Endothelial cell of umbilical vein (primary cell): ENCODE measurements around the gene SH3RF3. TPM values are rescaled to one million over a fixed set of nuclear protein-coding genes. Genes with fewer than 3 reads are reported as not detected.

ENCODE experiments used
- BruUV-seq: library from RNA; stranded (reverse); fragments of 400-500 nt; replicated peaks from 2 replicates; lab custom pipeline; 2021; lab: Mats Ljungman, UMichigan
- CTCF ChIA-PET: fragments of 300-600, 350-600 bp; sonication (Branson Sonifier 250); formaldehyde crosslinking; loops from one replicate; lab custom pipeline; 2021; ENCODE audit warnings: antibody characterized with exemption, inconsistent platforms; lab: Charles Lee
- POLR2A ChIA-PET: fragments of 300-600, 350-600 bp; sonication (Branson Sonifier 250); formaldehyde crosslinking; loops from one replicate; lab custom pipeline; 2021; ENCODE audit warnings: antibody characterized with exemption, inconsistent platforms; lab: Charles Lee
- DNase-seq: peaks from one replicate; pipeline ENCODE4 v3.0.0-alpha.2; 2011; ENCODE audit warnings: low read depth, low spot score
- FAIRE-seq: peaks from 2 replicates; lab custom pipeline; 2011; peaks lifted over from hg19 to GRCh38; lab: Jason Lieb, UNC
- H2AFZ ChIP-seq: 2 replicates; pipeline ENCODE4 v1.6.0; 2012; ENCODE audit warnings: low read depth, low read length, control low read depth, inconsistent platforms
- H3K27ac ChIP-seq: 2 replicates; pipeline ENCODE4 v1.5.1; 2011; ENCODE audit warnings: low read depth, mild to moderate bottlenecking, control low read depth, low read length, moderate library complexity; ENCODE audit not compliant: insufficient read depth
- H3K27me3 ChIP-seq, 2 experiments: 2 replicates each; pipeline versions ENCODE4 v1.6.0 to v1.6.1; 2011; ENCODE audit warnings: low read length in 2 of 2, mixed read lengths in 1 of 2; ENCODE audit not compliant: control insufficient read depth in 2 of 2, insufficient read depth in 2 of 2
- H3K36me3 ChIP-seq, 2 experiments: 2 replicates in 1 of 2; 3 replicates in 1 of 2; pipeline ENCODE4 v1.5.1; 2011; ENCODE audit warnings: low read length in 2 of 2, mild to moderate bottlenecking in 1 of 2, moderate library complexity in 1 of 2; ENCODE audit not compliant: control insufficient read depth in 2 of 2, insufficient read depth in 2 of 2; ENCODE audit errors: extremely low read depth in 1 of 2
- H3K4me1 ChIP-seq: 3 replicates; pipeline ENCODE4 v1.5.1; 2011; ENCODE audit warnings: mild to moderate bottlenecking, low read length; ENCODE audit not compliant: control insufficient read depth, insufficient read depth; ENCODE audit errors: extremely low read depth
- H3K4me2 ChIP-seq: 2 replicates; pipeline ENCODE4 v1.6.1; 2011; ENCODE audit warnings: low read length, control low read depth, mixed read lengths; ENCODE audit not compliant: insufficient read depth
- H3K4me3 ChIP-seq, 3 experiments: fragments of 200-600 bp in 1 of 3; sonication (generic), shearing (Covaris generic) in 1 of 3; replicated peaks in 1 of 3; 2 replicates each; pipeline ENCODE4 v1.5.1; 2011 to 2016; ENCODE audit warnings: control low read depth in 3 of 3, low read length in 3 of 3, mild to moderate bottlenecking in 2 of 3, inconsistent platforms in 1 of 3, low read depth in 1 of 3, moderate library complexity in 1 of 3; ENCODE audit not compliant: insufficient read depth in 1 of 3
- H3K79me2 ChIP-seq: 2 replicates; pipeline ENCODE4 v1.6.0; 2012; ENCODE audit warnings: low read length, inconsistent platforms; ENCODE audit not compliant: control insufficient read depth, insufficient read depth
- H3K9ac ChIP-seq: replicated peaks from 2 replicates; pipeline ENCODE3; 2011; ENCODE audit warnings: low read length, control low read depth; ENCODE audit not compliant: insufficient read depth; ENCODE audit errors: extremely low read depth
- H3K9me1 ChIP-seq: replicated peaks from 3 replicates; pipeline ENCODE4 v1.6.0; 2011; ENCODE audit warnings: mild to moderate bottlenecking, low read length; ENCODE audit not compliant: control insufficient read depth, insufficient read depth; ENCODE audit errors: extremely low read depth
- H3K9me3 ChIP-seq: replicated peaks from 2 replicates; pipeline ENCODE4 v1.5.1; 2012; ENCODE audit warnings: low read length, inconsistent platforms; ENCODE audit not compliant: control insufficient read depth, insufficient read depth
- H4K20me1 ChIP-seq: replicated peaks from 2 replicates; pipeline ENCODE3; 2011; ENCODE audit warnings: mild to moderate bottlenecking, low read length; ENCODE audit not compliant: control insufficient read depth, insufficient read depth; ENCODE audit errors: extremely low read depth
- EZH2 ChIP-seq: IDR thresholded peaks from 2 replicates; pipeline ENCODE4 v1.6.1; 2012; ENCODE audit warnings: borderline replicate concordance, low read depth, mild to moderate bottlenecking, moderate library complexity, low read length, inconsistent platforms; ENCODE audit not compliant: severe bottlenecking
- FOS ChIP-seq: IDR thresholded peaks from 2 replicates; pipeline ENCODE4 v1.6.1; 2011; ENCODE audit warnings: mild to moderate bottlenecking, low read length, moderate library complexity, borderline replicate concordance; ENCODE audit not compliant: insufficient read depth
- GATA2 ChIP-seq: IDR thresholded peaks from 2 replicates; pipeline ENCODE4 v1.7.0; 2011; ENCODE audit warnings: low read depth, mild to moderate bottlenecking, moderate library complexity, mixed read lengths, low read length; ENCODE audit not compliant: insufficient read length, insufficient read depth
- JUN ChIP-seq: IDR thresholded peaks from 2 replicates; pipeline ENCODE4 v1.6.1; 2011; ENCODE audit warnings: borderline replicate concordance, low read depth; ENCODE audit not compliant: insufficient read length, insufficient read depth
- MYC ChIP-seq: IDR thresholded peaks from one replicate; pipeline ENCODE4 v1.6.1; 2011; ENCODE audit warnings: mild to moderate bottlenecking, low read depth, low read length
- POLR2A ChIP-seq: IDR thresholded peaks from 2 replicates; pipeline ENCODE4 v1.6.1; 2012; ENCODE audit warnings: low read depth, mild to moderate bottlenecking, control low read depth, low read length
- POLR2AphosphoS5 ChIP-seq: IDR thresholded peaks from 2 replicates; pipeline ENCODE4 v1.6.1; 2012; ENCODE audit warnings: low read depth, mild to moderate bottlenecking, control low read depth, low read length, moderate library complexity; ENCODE audit not compliant: insufficient read depth
- dilution Hi-C: fragments of 300-500 bp; cut with MboI; formaldehyde crosslinking; loops from one replicate; pipeline ENCODE4 v1.15.0; 2019; ENCODE audit warnings: low sequenced_read_pairs; ENCODE audit not compliant: extremely low pct_ligation_motif_present
- intact Hi-C: fragments of 100-400 bp; cut with micrococcal nuclease; formaldehyde crosslinking; loops from one replicate; pipeline ENCODE4 v1.10.0; 2022
- polyA plus RNA-seq, 4 experiments: library from polyadenylated mRNA; depleted of rRNA in 3 of 4; stranded (reverse) in 3 of 4; unstranded in 1 of 4; fragments of >200 nt; gene quantifications; 2 replicates each; pipeline versions ENCODE4 v1.2.1 to v1.2.3, GENCODE V29; 2011 to 2012; ENCODE audit warnings: missing spikeins in 1 of 4
- total RNA-seq: library from RNA; stranded (reverse); gene quantifications from 2 replicates; pipeline ENCODE4 v1.2.3, GENCODE V29; 2021
- TF ChIP-seq, protein P1 (sequence below): IDR thresholded peaks from 2 replicates; pipeline ENCODE4 v1.6.1; 2011; ENCODE audit not compliant: insufficient read depth, insufficient read length
- TF ChIP-seq, protein P2 (sequence below), 2 donors: IDR thresholded peaks; 1 replicate in 1 of 2; 2 replicates in 1 of 2; pipeline ENCODE4 v1.5.1; 2011; ENCODE audit warnings: low read length in 2 of 2, mild to moderate bottlenecking in 2 of 2, moderate library complexity in 2 of 2, control low read depth in 1 of 2, inconsistent platforms in 1 of 2, low read depth in 1 of 2; ENCODE audit not compliant: insufficient read depth in 1 of 2; ENCODE audit errors: extremely low read depth in 1 of 2

The SH3RF3 gene
- total and polyA plus RNA-seq, 2 donors (not counting 3 experiments of a cell fraction or from before 2014, with no cell fraction given), result 3.8 to 14.7 TPM

DNA sequence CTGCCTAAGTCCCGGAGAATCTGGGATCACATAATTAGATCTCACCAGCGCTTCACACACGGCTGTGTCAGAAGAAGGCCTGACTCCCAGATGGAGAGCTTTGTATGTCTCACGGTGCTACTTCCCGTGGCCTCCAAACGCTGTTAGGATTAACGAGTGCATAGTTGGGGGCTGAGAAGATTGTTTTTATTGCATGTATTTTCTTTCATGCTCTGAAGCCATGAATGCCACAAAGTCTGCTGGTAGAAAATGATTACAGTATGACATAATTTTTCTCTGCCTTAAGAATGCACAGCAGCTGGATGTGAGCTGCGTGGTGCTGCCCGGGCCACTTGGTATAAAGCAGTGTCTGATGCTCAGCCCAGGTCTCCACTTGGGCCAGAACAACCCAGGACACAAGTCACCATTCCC lies 318.3 kb downstream of the SH3RF3 start:
- H3K9me3 ChIP-seq, result no peaks in the 10 kb centered on the region
- H3K4me1 ChIP-seq, result no peaks in the 10 kb centered on the region
- POLR2A ChIA-PET, result no interaction called here
- H3K4me2 ChIP-seq, result no peak overlapping the region
- H3K9me1 ChIP-seq, result no peaks in the 10 kb centered on the region
- no peak overlapping the region for H3K4me3 ChIP-seq
- BruUV-seq, result no TSS peak
- no peaks in the 10 kb centered on the region for H3K36me3 ChIP-seq
- CTCF ChIA-PET, result interaction anchor here (0.6 to 1.0 kb wide), 3 partner anchors 11 to 63 kb away, joined by 3 read pairs; no protein-coding TSS in a partner anchor
- no peak overlapping the region for H3K9ac ChIP-seq
- H3K27me3 ChIP-seq, result no peaks in the 10 kb centered on the region
- DNase-seq (peak; percentile 15), FAIRE-seq (no peak)
- no peak for TF ChIP-seq POLR2A
- TF ChIP-seq, protein P1, sequence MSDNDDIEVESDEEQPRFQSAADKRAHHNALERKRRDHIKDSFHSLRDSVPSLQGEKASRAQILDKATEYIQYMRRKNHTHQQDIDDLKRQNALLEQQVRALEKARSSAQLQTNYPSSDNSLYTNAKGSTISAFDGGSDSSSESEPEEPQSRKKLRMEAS, result no peak
- TF ChIP-seq EZH2, result no peak
- TF ChIP-seq MYC, result no peak
- no peak for TF ChIP-seq POLR2AphosphoS5
- TF ChIP-seq FOS, result no peak
- no peak for TF ChIP-seq JUN
- no peak for TF ChIP-seq GATA2
- TF ChIP-seq, protein P2, sequence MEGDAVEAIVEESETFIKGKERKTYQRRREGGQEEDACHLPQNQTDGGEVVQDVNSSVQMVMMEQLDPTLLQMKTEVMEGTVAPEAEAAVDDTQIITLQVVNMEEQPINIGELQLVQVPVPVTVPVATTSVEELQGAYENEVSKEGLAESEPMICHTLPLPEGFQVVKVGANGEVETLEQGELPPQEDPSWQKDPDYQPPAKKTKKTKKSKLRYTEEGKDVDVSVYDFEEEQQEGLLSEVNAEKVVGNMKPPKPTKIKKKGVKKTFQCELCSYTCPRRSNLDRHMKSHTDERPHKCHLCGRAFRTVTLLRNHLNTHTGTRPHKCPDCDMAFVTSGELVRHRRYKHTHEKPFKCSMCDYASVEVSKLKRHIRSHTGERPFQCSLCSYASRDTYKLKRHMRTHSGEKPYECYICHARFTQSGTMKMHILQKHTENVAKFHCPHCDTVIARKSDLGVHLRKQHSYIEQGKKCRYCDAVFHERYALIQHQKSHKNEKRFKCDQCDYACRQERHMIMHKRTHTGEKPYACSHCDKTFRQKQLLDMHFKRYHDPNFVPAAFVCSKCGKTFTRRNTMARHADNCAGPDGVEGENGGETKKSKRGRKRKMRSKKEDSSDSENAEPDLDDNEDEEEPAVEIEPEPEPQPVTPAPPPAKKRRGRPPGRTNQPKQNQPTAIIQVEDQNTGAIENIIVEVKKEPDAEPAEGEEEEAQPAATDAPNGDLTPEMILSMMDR (IDR thresholded peaks at IDR 0.05; ENCODE audit: extremely low read depth in 1 of 2, insufficient read depth in 1 of 2, low read depth in 1 of 2, low read length in 2 of 2), result no peak
- dilution Hi-C loops (no loop called here), intact Hi-C loops (no loop called here)
- H3K27ac ChIP-seq, result no peak overlapping the region
- H2AFZ ChIP-seq, result no peak overlapping the region
- H3K79me2 ChIP-seq, result no peaks in the 10 kb centered on the region
- no peaks in the 10 kb centered on the region for H4K20me1 ChIP-seq
